Measurements from ENCODE around the gene MMP1. TPM values are rescaled to one million over a fixed set of nuclear protein-coding genes. Genes with fewer than 3 reads are reported as not detected.

MMP1 gene
- total and polyA plus RNA-seq, 12 donors = 0.26 to 2.8 (median 0.32) TPM; not detected in 7

GRCh38 chr11:102830001-102830727, 32.2 kb upstream of the MMP1 start:
- Histone ChIP-seq H3K27ac (no peak overlapping the region), H3K4me3 (no peak overlapping the region), H3K36me3 (no peaks in the 10 kb centered on the region), H3K4me1 (no peaks in the 10 kb centered on the region), H3K27me3 (peaks cover 0 to 34% (median 13%) of the 10 kb centered on the region in 7 donors), H3K9me3 (peaks cover 0 to 3% (median 0%) of the 10 kb centered on the region in 11 donors)
- WGBS, 2 donors = 73 to 77% methylated on average over 5 of the region's 5 CpGs
- no peak for TF ChIP-seq CTCF (IDR thresholded peaks at IDR 0.05)
- intact Hi-C loops (cut with DNase I) = loop anchor here in 1 of 10 donors (10.0 kb wide), 2 partner anchors 65 to 105 kb away; no protein-coding TSS in a partner anchor
- ATAC-seq (no peak), DNase-seq (no peak)

GRCh38 chr11:102829316-102830000, 31.5 kb upstream of the MMP1 start:
- no peaks in the 10 kb centered on the region for H3K36me3 ChIP-seq
- H3K4me1 ChIP-seq = no peaks in the 10 kb centered on the region
- H3K27me3 ChIP-seq = peaks cover 0 to 34% (median 13%) of the 10 kb centered on the region in 7 donors
- DNase-seq = no peak
- peaks cover 0 to 3% (median 0%) of the 10 kb centered on the region in 11 donors for H3K9me3 ChIP-seq
- no peak for ATAC-seq
- H3K4me3 ChIP-seq = no peak overlapping the region
- WGBS, 2 donors = 64 to 72% methylated on average over 6 of the region's 6 CpGs
- H3K27ac ChIP-seq = no peak overlapping the region
- no peak for TF ChIP-seq CTCF (IDR thresholded peaks at IDR 0.05)
- intact Hi-C loops (cut with DNase I) = no loop called here

- 93 to 99% methylated on average over 1 of the region's 1 CpG for WGBS, 2 donors
- H3K36me3 ChIP-seq = no peaks in the 10 kb centered on the region
These were observed 26.6 kb upstream of the MMP1 start for GRCh38 chr11:102824556-102824955.

More at GRCh38 chr11:102824556-102824955, 26.6 kb upstream of the MMP1 start:
- no peak for ATAC-seq
- Histone ChIP-seq H3K27me3 (peaks cover 0 to 7% (median 0%) of the 10 kb centered on the region in 7 donors), H3K4me3 (no peak overlapping the region), H3K9me3 (peaks cover 0 to 3% (median 0%) of the 10 kb centered on the region in 11 donors), H3K27ac (no peak overlapping the region), H3K4me1 (no peaks in the 10 kb centered on the region)
- intact Hi-C loops (cut with DNase I) = no loop called here
- DNase-seq = no peak
- TF ChIP-seq CTCF (IDR thresholded peaks at IDR 0.05) = no peak

Data from heart right ventricle (tissue), 16 donors.